Measurements from ENCODE around the gene CKM. TPM values are rescaled to one million over a fixed set of nuclear protein-coding genes. Genes with fewer than 3 reads are reported as not detected.

CKM gene
- total RNA-seq, 2 donors from 2014 or later = 0.85 to 3.0 TPM

GRCh38 chr19:45363861-45364459 lies 41.3 kb upstream of the CKM start:
- no peak for ATAC-seq (ENCODE audit: insufficient number of reproducible peaks, low FRiP score, low read depth)
- Histone ChIP-seq H3K36me3 (peaks cover 8% of the 10 kb centered on the region), H3K9me3 (no peaks in the 10 kb centered on the region), H3K4me1 (ENCODE audit: control insufficient read depth in 1 of 2, low read depth in 2 of 2) (no peaks in the 10 kb centered on the region), H3K27me3 (replicated peaks; ENCODE audit: insufficient read depth) (no peaks in the 10 kb centered on the region), H3K4me3 (no peak overlapping the region), H3K27ac (no peak overlapping the region)
- DNase-seq (ENCODE audit: low spot score) = no peak
- TF ChIP-seq CTCF (IDR thresholded peaks at IDR 0.05) = no peak

DNA sequence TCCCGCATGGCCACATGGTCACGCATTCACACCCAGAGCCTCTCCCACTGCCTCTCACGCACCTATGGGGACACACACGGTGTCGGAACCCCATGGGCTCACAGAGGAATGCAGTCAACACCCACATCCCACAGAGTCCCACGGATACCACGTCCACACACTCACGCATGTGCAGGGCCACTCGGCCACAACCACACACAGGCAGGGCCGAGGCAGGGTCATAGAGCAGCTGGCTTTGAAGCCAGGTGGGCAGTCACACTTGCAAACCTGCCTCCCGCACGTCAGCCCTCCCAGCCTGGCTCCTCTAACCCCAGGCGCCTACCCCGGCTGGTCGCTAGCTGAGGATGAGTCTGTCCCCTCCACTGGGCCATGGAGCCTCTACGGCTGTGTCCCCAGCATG lies 39.6 kb upstream of the CKM start:
- no peaks in the 10 kb centered on the region for H3K9me3 ChIP-seq
- peaks cover 8% of the 10 kb centered on the region for H3K36me3 ChIP-seq
- no peaks in the 10 kb centered on the region for H3K27me3 ChIP-seq (replicated peaks; ENCODE audit: insufficient read depth)
- DNase-seq (ENCODE audit: low spot score) = no peak
- no peak overlapping the region for H3K4me3 ChIP-seq
- ATAC-seq (ENCODE audit: insufficient number of reproducible peaks, low FRiP score, low read depth) = no peak
- H3K4me1 ChIP-seq (ENCODE audit: control insufficient read depth in 1 of 2, low read depth in 2 of 2) = no peaks in the 10 kb centered on the region
- no peak overlapping the region for H3K27ac ChIP-seq
- no peak for TF ChIP-seq CTCF (IDR thresholded peaks at IDR 0.05)

DNA sequence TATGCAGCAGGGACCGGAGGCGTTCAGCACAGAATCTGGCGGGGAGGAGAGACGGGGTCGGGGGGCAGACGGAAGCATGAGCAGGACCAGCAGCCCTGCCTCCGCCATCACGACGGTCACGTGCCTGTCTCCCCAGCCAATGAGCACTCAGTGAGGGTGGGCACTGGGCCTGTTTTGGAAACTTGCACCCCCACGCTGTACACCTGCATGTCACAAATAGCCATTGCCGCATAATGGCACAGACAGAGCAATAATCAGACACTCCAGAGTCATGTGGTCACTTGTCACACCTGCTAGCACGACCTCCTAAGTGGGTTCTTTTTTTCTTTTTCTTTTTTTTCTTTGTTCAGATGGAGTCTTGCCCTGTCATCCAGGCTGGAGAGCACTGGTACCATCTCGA lies 38.9 kb upstream of the CKM start:
- no peak for ATAC-seq (ENCODE audit: insufficient number of reproducible peaks, low FRiP score, low read depth)
- no peak for TF ChIP-seq CTCF (IDR thresholded peaks at IDR 0.05)
- Histone ChIP-seq H3K9me3 (no peaks in the 10 kb centered on the region), H3K27ac (no peak overlapping the region), H3K27me3 (replicated peaks; ENCODE audit: insufficient read depth) (no peaks in the 10 kb centered on the region), H3K4me1 (ENCODE audit: control insufficient read depth in 1 of 2, low read depth in 2 of 2) (no peaks in the 10 kb centered on the region), H3K4me3 (no peak overlapping the region), H3K36me3 (peaks cover 10% of the 10 kb centered on the region)
- DNase-seq (ENCODE audit: low spot score) = no peak

DNA sequence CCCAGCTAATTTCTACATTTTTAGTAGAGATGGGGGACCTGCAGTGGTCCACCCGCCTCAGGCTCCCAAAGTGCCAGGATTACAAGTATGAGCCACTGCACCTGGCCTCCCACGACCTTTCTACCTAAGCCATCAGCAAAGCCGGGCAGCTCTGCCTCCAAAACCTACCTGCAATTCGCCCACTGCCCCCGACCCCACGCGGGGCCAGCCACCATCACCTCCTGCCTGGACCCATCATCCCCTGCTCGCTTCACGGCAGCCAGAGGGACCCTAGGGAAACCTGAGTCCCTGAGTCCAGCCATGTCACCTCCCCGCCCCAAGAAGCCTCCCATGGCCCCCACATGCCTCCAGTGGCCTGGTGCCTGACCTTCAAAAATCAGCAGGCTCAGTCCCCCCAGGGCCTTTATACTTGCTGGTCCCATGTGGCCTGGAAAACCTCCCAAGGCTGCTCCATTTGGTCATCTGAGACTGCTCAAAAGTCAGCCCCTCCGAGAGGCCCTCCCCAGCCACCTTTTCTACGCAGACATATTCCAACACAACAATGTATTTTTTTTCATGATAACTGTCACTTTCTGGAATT lies 35.6 kb upstream of the CKM start:
- no peaks in the 10 kb centered on the region for H3K4me1 ChIP-seq (ENCODE audit: control insufficient read depth in 1 of 2, low read depth in 2 of 2)
- H3K27ac ChIP-seq = no peak overlapping the region
- H3K9me3 ChIP-seq = no peaks in the 10 kb centered on the region
- ATAC-seq (ENCODE audit: insufficient number of reproducible peaks, low FRiP score, low read depth) (no peak), DNase-seq (ENCODE audit: low spot score) (no peak)
- peaks cover 11% of the 10 kb centered on the region for H3K36me3 ChIP-seq
- H3K27me3 ChIP-seq (replicated peaks; ENCODE audit: insufficient read depth) = no peaks in the 10 kb centered on the region
- H3K4me3 ChIP-seq = no peak overlapping the region
- TF ChIP-seq CTCF (IDR thresholded peaks at IDR 0.05) = no peak

DNA sequence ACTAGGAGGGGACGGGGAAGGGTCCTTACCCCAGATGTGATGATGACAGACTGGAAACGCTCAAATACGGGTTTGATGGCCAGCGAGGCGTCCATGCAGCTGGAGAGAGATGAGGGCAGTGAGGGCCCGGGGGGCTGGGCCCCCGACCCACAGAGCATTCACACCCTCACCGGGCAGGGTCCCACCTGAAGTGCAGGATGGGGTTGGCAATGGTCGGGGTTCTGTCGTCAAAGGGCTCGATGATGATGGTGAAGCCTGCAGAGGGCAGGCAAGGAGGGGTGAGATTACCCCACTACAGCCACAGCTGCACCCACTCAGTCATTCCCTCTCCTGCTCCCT lies 34.7 kb upstream of the CKM start:
- DNase-seq (ENCODE audit: low spot score) (no peak), ATAC-seq (ENCODE audit: insufficient number of reproducible peaks, low FRiP score, low read depth) (no peak)
- Histone ChIP-seq H3K27me3 (replicated peaks; ENCODE audit: insufficient read depth) (no peaks in the 10 kb centered on the region), H3K4me3 (no peak overlapping the region), H3K4me1 (ENCODE audit: control insufficient read depth in 1 of 2, low read depth in 2 of 2) (no peaks in the 10 kb centered on the region), H3K27ac (no peak overlapping the region), H3K36me3 (peaks cover 14% of the 10 kb centered on the region), H3K9me3 (no peaks in the 10 kb centered on the region)
- TF ChIP-seq CTCF (IDR thresholded peaks at IDR 0.05) = no peak
